Kidney epithelial cell (primary cell): ENCODE results near the gene NEU2. TPM values are rescaled to one million over a fixed set of nuclear protein-coding genes. Genes with fewer than 3 reads are reported as not detected.

Experiments used
- DNase-seq: peaks from one replicate; pipeline ENCODE4 v3.0.0-alpha.2; 2010; ENCODE audit warnings: low read depth
- H3K27me3 ChIP-seq: 2 replicates; pipeline ENCODE4 v1.6.0; 2011; ENCODE audit warnings: low read length; ENCODE audit not compliant: control insufficient read depth, insufficient read depth
- H3K36me3 ChIP-seq: 2 replicates; pipeline ENCODE4 v1.5.1; 2011; ENCODE audit warnings: low read length; ENCODE audit not compliant: control insufficient read depth, insufficient read depth
- H3K4me3 ChIP-seq: 2 replicates; pipeline ENCODE4 v1.5.1; 2011; ENCODE audit warnings: low read depth, mild to moderate bottlenecking, control low read depth, low read length
- total RNA-seq: library from RNA; depleted of rRNA; stranded (reverse); fragments of >200 nt; gene quantifications from 2 replicates; pipeline ENCODE4 v1.2.3, GENCODE V29; 2015
- TF ChIP-seq, protein P1 (sequence below): IDR thresholded peaks from 2 replicates; pipeline ENCODE4 v1.5.1; 2011; ENCODE audit warnings: mild to moderate bottlenecking, moderate library complexity, low read length, control low read depth, inconsistent platforms; ENCODE audit not compliant: insufficient read depth, poor library complexity, severe bottlenecking

The NEU2 gene
- total RNA-seq, 1 donor from 2014 or later, result not detected

DNA sequence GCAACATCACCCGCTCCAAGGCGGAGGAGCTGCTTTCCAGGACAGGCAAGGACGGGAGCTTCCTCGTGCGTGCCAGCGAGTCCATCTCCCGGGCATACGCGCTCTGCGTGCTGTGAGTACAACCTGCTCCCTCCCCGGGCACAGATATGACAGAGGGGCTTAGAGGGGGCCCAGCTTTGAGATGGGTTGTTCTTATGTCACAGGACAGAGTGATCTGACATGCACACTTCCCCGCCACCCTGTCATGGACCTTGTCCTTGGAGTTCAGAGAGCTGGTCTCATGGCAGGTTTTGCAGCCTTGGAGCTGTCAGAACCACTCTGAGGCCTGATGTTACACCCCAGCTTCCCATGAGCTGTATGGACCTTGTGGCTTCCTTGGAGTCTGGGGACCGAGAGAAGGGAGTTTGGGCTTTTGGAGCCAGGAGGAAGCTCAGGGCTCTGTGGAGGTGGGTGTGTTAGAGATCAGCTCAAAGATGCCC, 28.1 kb downstream of the NEU2 start:
- TF ChIP-seq, protein P1, sequence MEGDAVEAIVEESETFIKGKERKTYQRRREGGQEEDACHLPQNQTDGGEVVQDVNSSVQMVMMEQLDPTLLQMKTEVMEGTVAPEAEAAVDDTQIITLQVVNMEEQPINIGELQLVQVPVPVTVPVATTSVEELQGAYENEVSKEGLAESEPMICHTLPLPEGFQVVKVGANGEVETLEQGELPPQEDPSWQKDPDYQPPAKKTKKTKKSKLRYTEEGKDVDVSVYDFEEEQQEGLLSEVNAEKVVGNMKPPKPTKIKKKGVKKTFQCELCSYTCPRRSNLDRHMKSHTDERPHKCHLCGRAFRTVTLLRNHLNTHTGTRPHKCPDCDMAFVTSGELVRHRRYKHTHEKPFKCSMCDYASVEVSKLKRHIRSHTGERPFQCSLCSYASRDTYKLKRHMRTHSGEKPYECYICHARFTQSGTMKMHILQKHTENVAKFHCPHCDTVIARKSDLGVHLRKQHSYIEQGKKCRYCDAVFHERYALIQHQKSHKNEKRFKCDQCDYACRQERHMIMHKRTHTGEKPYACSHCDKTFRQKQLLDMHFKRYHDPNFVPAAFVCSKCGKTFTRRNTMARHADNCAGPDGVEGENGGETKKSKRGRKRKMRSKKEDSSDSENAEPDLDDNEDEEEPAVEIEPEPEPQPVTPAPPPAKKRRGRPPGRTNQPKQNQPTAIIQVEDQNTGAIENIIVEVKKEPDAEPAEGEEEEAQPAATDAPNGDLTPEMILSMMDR, result no peak
- no peak for DNase-seq
- Histone ChIP-seq H3K4me3 (no peak overlapping the region), H3K36me3 (no peaks in the 10 kb centered on the region), H3K27me3 (no peaks in the 10 kb centered on the region)

DNA sequence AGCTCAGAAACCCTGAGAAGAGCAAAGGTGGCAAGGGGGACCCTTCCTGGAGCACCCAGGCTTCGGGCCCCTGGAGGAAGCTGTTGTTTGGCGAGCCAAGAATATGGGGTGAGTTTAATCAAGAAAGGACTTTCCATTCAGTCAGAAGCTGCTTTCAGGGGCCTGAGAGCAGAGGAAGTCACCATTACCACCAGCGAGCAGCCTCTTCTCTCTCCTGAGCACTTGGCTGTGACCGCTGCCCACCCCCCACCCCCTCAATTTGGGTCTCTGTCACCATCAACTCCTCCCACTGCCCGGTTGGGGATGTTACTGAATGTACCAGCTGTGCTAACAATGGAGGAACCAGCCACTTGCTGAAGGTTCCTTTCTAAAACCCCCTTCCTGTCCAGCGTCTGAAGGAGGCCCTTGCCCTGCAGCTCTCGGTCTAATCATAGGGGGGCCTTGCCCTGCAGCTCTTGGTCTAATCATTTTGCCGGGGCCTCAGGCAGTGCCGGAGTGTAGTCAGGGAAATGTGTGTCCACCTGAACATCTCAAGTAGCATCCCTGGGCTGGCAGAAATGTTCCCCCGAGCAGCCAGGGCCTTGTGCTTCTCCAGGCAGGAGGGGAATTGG, 28.6 kb downstream of the NEU2 start:
- no peaks in the 10 kb centered on the region for H3K27me3 ChIP-seq
- TF ChIP-seq, protein P1, result no peak
- no peaks in the 10 kb centered on the region for H3K36me3 ChIP-seq
- no peak for DNase-seq
- no peak overlapping the region for H3K4me3 ChIP-seq

DNA sequence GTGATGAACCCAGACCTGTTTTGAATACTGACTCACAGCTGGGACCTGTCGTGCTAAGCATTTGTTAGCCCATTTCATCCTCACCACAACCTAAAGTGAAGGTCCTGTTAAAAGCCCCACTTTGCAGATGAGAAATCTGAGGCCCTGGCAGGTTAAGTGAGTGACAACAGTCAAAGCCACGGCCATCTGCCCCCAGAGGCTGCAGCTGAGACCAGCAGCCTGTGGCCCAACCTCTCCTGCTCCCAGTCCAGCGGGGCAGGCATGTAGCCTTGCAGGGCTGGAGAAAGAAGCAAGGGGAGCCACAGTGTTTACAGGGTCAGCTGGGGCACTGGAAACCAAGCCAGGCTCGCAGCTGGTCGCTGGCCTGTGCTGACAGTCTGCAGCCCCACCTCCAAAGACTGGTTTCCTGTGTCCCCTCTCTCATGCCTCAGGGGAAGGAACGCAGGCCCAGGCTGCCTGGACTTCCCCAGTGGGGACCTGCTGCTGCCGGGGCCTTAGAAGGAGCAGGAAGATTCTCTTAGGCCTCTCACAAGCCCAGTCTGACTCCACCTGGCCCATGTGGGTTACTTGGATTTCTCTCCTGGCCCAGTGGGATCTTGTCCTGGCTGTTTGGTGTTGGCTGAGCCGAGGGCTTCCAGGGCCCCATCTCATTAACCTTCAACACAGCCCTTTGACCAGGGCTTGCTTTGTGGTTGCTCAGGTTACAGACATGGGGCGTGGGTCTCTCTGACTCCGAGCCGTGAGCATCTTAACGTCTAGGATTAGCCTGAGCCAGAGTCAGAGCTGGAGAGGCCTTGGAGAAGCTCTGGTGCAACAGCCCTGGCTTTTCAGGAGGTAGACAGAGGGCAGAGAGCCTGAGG, 29.3 kb downstream of the NEU2 start:
- Histone ChIP-seq H3K4me3 (no peak overlapping the region), H3K27me3 (no peaks in the 10 kb centered on the region), H3K36me3 (no peaks in the 10 kb centered on the region)
- no peak for DNase-seq
- TF ChIP-seq, protein P1, result no peak

DNA sequence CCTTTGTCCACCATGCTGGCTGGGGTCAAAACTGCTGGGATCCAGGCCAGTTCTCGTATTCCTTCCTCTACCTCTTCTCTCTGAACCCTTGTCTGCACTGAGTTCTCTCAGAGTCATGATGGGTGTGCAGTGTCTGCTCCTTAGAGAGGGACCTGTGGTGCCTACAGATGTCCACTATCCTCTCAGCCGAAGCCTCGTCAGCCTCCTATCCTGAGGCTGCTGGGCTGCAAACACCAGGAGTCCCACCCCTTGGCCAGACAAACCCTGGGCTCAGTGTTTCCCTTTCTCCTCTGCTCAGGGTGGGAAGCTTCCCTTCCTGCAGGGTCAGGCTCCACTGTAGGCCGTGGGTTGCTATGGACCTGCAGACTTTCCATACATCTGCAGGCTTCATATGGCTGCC, 30.0 kb downstream of the NEU2 start:
- TF ChIP-seq, protein P1, result no peak
- Histone ChIP-seq H3K36me3 (no peaks in the 10 kb centered on the region), H3K4me3 (no peak overlapping the region), H3K27me3 (no peaks in the 10 kb centered on the region)
- DNase-seq, result no peak

DNA sequence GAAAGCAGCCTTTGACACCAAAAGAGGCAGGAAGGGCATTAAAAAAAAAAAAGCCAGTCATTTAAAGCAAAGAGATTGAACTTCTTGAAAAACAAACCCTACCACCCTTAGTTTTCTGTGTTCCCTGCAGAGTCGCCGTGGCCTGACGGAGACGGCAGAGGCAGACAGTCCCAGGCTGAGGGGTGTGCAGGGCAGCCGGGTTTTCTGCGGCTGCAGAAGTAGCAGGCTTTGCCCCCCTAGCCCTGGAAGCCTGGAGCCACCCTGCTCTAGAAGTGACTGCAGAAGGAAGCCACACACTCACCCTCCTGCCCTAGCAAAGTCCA, 30.4 kb downstream of the NEU2 start:
- Histone ChIP-seq H3K27me3 (no peaks in the 10 kb centered on the region), H3K36me3 (no peaks in the 10 kb centered on the region), H3K4me3 (no peak overlapping the region)
- DNase-seq, result no peak
- TF ChIP-seq, protein P1, result no peak
